ENCODE measurements around the gene CTDSPL. TPM values are rescaled to one million over a fixed set of nuclear protein-coding genes. Genes with fewer than 3 reads are reported as not detected.
"Not testable (repeated sequence)": the region's sequence is repeated elsewhere in the genome, so short reads cannot be mapped to it uniquely, and the experiment has no call there.

Gene CTDSPL
- total RNA-seq, result 71.2 TPM

GRCh38 chr3:37861620-37862041 lies at the start of gene CTDSPL:
TSS of gene CTDSPL (plus strand) at chr3:37861880. CDS start at chr3:37862200, 320 bp downstream.
- DNase-seq (ENCODE audit: low spot score) (peak; percentile 80), ATAC-seq (peak; percentile 10)
- intact Hi-C loops (cut with DNase I), result no loop called here

GRCh38 chr3:37812499-37812896 lies 49.2 kb upstream of the CTDSPL start:
- intact Hi-C loops (cut with DNase I), result no loop called here
- no peak for DNase-seq (ENCODE audit: low spot score)
- ATAC-seq, result peak; percentile 78

GRCh38 chr3:37813403-37813802 lies 48.3 kb upstream of the CTDSPL start:
- intact Hi-C loops (cut with DNase I), result no loop called here
- DNase-seq (ENCODE audit: low spot score) (no peak), ATAC-seq (no peak)

GRCh38 chr3:37814547-37814946 lies 47.1 kb upstream of the CTDSPL start:
- DNase-seq (ENCODE audit: low spot score) (no peak), ATAC-seq (no peak)
- intact Hi-C loops (cut with DNase I), result no loop called here

- intact Hi-C loops (cut with DNase I); ATAC-seq; DNase-seq (ENCODE audit: low spot score): not testable (repeated sequence)
Measured at GRCh38 chr3:37815156-37815555, 46.5 kb upstream of the CTDSPL start.

- ATAC-seq (no peak), DNase-seq (ENCODE audit: low spot score) (no peak)
- intact Hi-C loops (cut with DNase I), result no loop called here
Measured at GRCh38 chr3:37816271-37816670, 45.4 kb upstream of the CTDSPL start.

- ATAC-seq (no peak), DNase-seq (ENCODE audit: low spot score) (no peak)
- intact Hi-C loops (cut with DNase I), result no loop called here
Measured at GRCh38 chr3:37819591-37819990, 42.1 kb upstream of the CTDSPL start.

GRCh38 chr3:37820286-37820685 lies 41.4 kb upstream of the CTDSPL start:
- ATAC-seq (no peak), DNase-seq (ENCODE audit: low spot score) (no peak)
- intact Hi-C loops (cut with DNase I), result no loop called here

GRCh38 chr3:37823189-37823588 lies 38.5 kb upstream of the CTDSPL start:
- ATAC-seq (no peak), DNase-seq (ENCODE audit: low spot score) (no peak)
- intact Hi-C loops (cut with DNase I), result no loop called here

- intact Hi-C loops (cut with DNase I), result no loop called here
- DNase-seq (ENCODE audit: low spot score), result no peak
- ATAC-seq, result no peak
Measured at GRCh38 chr3:37824090-37824953, 37.4 kb upstream of the CTDSPL start.

GRCh38 chr3:37824954-37825328 lies 36.7 kb upstream of the CTDSPL start:
- intact Hi-C loops (cut with DNase I), result no loop called here
- no peak for ATAC-seq
- DNase-seq (ENCODE audit: low spot score), result no peak

GRCh38 chr3:37825744-37826400 lies 35.8 kb upstream of the CTDSPL start:
- ATAC-seq (no peak), DNase-seq (ENCODE audit: low spot score) (no peak)
- intact Hi-C loops (cut with DNase I), result no loop called here

- intact Hi-C loops (cut with DNase I), result no loop called here
- no peak for DNase-seq (ENCODE audit: low spot score)
- no peak for ATAC-seq
Measured at GRCh38 chr3:37826502-37826901, 35.2 kb upstream of the CTDSPL start.

GRCh38 chr3:37826933-37827332 lies 34.7 kb upstream of the CTDSPL start:
- ATAC-seq, result no peak
- DNase-seq (ENCODE audit: low spot score), result no peak
- intact Hi-C loops (cut with DNase I), result no loop called here

- DNase-seq (ENCODE audit: low spot score) (no peak), ATAC-seq (no peak)
- intact Hi-C loops (cut with DNase I), result no loop called here
Measured at GRCh38 chr3:37832480-37832879, 29.2 kb upstream of the CTDSPL start.

GRCh38 chr3:37833302-37834186 lies 28.1 kb upstream of the CTDSPL start:
- DNase-seq (ENCODE audit: low spot score), result no peak
- intact Hi-C loops (cut with DNase I), result no loop called here
- no peak for ATAC-seq

GRCh38 chr3:37836589-37836988 lies 25.1 kb upstream of the CTDSPL start:
- ATAC-seq, result no peak
- DNase-seq (ENCODE audit: low spot score), result no peak
- intact Hi-C loops (cut with DNase I), result no loop called here

GRCh38 chr3:37847689-37848088 lies 14.0 kb upstream of the CTDSPL start:
- ATAC-seq, result no peak
- no peak for DNase-seq (ENCODE audit: low spot score)
- intact Hi-C loops (cut with DNase I), result no loop called here

- intact Hi-C loops (cut with DNase I), result no loop called here
- ATAC-seq (no peak), DNase-seq (ENCODE audit: low spot score) (no peak)
Measured at GRCh38 chr3:37849146-37849923, 12.3 kb upstream of the CTDSPL start.

Data from sciatic nerve (tissue), 2 donors.